T-cell (primary cell): ENCODE data around the gene PRRC2B. TPM values are rescaled to one million over a fixed set of nuclear protein-coding genes. Genes with fewer than 3 reads are reported as not detected.
"Not testable (repeated sequence)": the region's sequence is repeated elsewhere in the genome, so short reads cannot be mapped to it uniquely, and the experiment has no call there.

Experiments used
- ATAC-seq, 4 experiments: fragments of 200-7000 bp in 3 of 4; fragments of 150-1000 bp in 1 of 4; cut with Tn5 transposase; replicated peaks in 1 of 4; 1 replicate in 3 of 4; 2 replicates in 1 of 4; pipeline ENCODE4 v1.10.0; 2021; ENCODE audit warnings: moderate library complexity in 3 of 4, mild to moderate bottlenecking in 2 of 4, moderate number of reproducible peaks in 1 of 4
- CTCF ChIA-PET, 2 donors: fragments of 300-600 bp; sonication (Branson Sonifier 250); formaldehyde crosslinking; loops; one replicate each; lab custom pipeline; 2022; ENCODE audit warnings: antibody characterized with exemption in 2 of 2; lab: Charles Lee
- POLR2A ChIA-PET, 2 donors: fragments of 300-600 bp; sonication (Branson Sonifier 250); formaldehyde crosslinking; loops; one replicate each; lab custom pipeline; 2022; ENCODE audit warnings: antibody characterized with exemption in 2 of 2; lab: Charles Lee
- DNase-seq, 35 experiments: peaks; one replicate each; pipeline versions ENCODE4 v3.0.0 to v3.0.0-alpha.2; 2013 to 2023
- H3K27ac ChIP-seq: one replicate; pipeline ENCODE4 v1.5.1; 2013; ENCODE audit warnings: low read length
- H3K27me3 ChIP-seq, 2 experiments: replicated peaks in 1 of 2; 1 replicate in 1 of 2; 2 replicates in 1 of 2; pipeline versions ENCODE4 v1.6.1 to v1.7.0; 2013; ENCODE audit warnings: low read length in 1 of 2, mixed read lengths in 1 of 2; ENCODE audit not compliant: control insufficient read depth in 2 of 2, insufficient read depth in 2 of 2; ENCODE audit errors: extremely low read depth in 1 of 2
- H3K36me3 ChIP-seq, 2 donors: 1 replicate in 1 of 2; 2 replicates in 1 of 2; pipeline versions ENCODE4 v1.6.1 to v1.7.0; 2013; ENCODE audit warnings: low read length in 1 of 2; ENCODE audit not compliant: control insufficient read depth in 2 of 2, insufficient read depth in 1 of 2; ENCODE audit errors: extremely low read depth in 1 of 2
- H3K4me1 ChIP-seq, 2 experiments: 1 replicate in 1 of 2; 2 replicates in 1 of 2; pipeline versions ENCODE4 v1.6.1 to v1.7.0; 2013; ENCODE audit warnings: low read length in 2 of 2, mixed read lengths in 1 of 2; ENCODE audit not compliant: insufficient read depth in 2 of 2, control insufficient read depth in 1 of 2; ENCODE audit errors: extremely low read depth in 1 of 2
- H3K4me3 ChIP-seq, 2 donors: 1 replicate in 1 of 2; 2 replicates in 1 of 2; pipeline versions ENCODE4 v1.5.1 to v1.7.0; 2013; ENCODE audit warnings: mild to moderate bottlenecking in 2 of 2, low read length in 1 of 2, moderate library complexity in 1 of 2; ENCODE audit not compliant: control insufficient read depth in 1 of 2; ENCODE audit errors: extremely low read depth in 1 of 2
- H3K9me3 ChIP-seq: 2 replicates; pipeline ENCODE4 v1.7.0; 2013
- H3K27ac Mint-ChIP-seq, 2 donors: one replicate each; pipeline ENCODE4 v1.8.0; 2020 to 2021; ENCODE audit warnings: mild to moderate bottlenecking in 2 of 2, mixed read lengths in 2 of 2
- H3K27me3 Mint-ChIP-seq, 2 donors: one replicate each; pipeline ENCODE4 v1.8.0; 2021 to 2022; ENCODE audit warnings: mixed read lengths in 2 of 2
- H3K36me3 Mint-ChIP-seq: one replicate; pipeline ENCODE4 v1.8.0; 2021; ENCODE audit warnings: mixed read lengths
- H3K4me1 Mint-ChIP-seq, 3 donors: one replicate each; pipeline ENCODE4 v1.8.0; 2020 to 2022; ENCODE audit warnings: mixed read lengths in 3 of 3, mild to moderate bottlenecking in 1 of 3
- H3K4me3 Mint-ChIP-seq, 3 donors: one replicate each; pipeline ENCODE4 v1.8.0; 2020 to 2022; ENCODE audit warnings: mild to moderate bottlenecking in 3 of 3, mixed read lengths in 3 of 3, moderate library complexity in 3 of 3
- H3K9me3 Mint-ChIP-seq, 3 donors: one replicate each; pipeline ENCODE4 v1.8.0; 2020 to 2022; ENCODE audit warnings: mixed read lengths in 3 of 3
- WGBS: methylation state at CpG from one replicate; pipeline ENCODE4 v1.1.5; 2013; ENCODE audit warnings: missing lambda C conversion rate; ENCODE audit not compliant: insufficient coverage; 5-methylcytosine and 5-hydroxymethylcytosine counted together
- total RNA-seq, 35 experiments: library from RNA in 6 of 35; stranded (reverse) in 6 of 35; fragments of 120-200 nt in 1 of 35; gene quantifications; one replicate each; pipeline versions ENCODE4 v1.2.1 to v1.2.4 and lab custom pipeline; 2013 to 2026

The PRRC2B gene
- total RNA-seq, 5 donors from 2014 or later (not counting 1 experiment from before 2014, with no cell fraction given), result 259 to 375 (median 370) TPM

DNA sequence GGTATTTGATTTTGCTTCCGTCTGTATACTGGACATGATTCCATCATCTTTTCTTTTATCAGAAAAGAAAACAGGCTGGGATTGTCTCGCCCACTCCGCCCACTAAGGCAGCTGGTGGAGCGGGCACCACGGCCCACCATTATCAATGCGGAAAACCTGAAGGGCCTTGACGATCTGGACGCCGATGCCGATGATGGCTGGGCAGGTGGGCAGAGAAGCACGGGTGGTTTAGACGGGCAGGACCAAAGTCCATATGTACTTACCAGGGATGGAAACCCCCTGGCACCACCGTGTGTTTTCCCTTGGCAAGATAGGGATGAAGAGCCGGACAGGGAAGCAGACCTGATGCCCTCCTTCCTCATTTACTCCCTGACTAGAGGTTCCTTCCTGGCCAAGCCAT is 53.7 kb downstream of the PRRC2B start:
- no peaks in the 10 kb centered on the region for H3K27me3 Mint-ChIP-seq
- Histone ChIP-seq H3K36me3 (peaks cover 33 to 78% of the 10 kb centered on the region in 2 donors), H3K9me3 (no peaks in the 10 kb centered on the region), H3K27me3 (no peaks in the 10 kb centered on the region), H3K27ac (no peak overlapping the region), H3K4me3 (no peak overlapping the region), H3K4me1 (no peaks in the 10 kb centered on the region)
- ChIA-PET POLR2A (interaction anchor here in 1 of 2 donors (0.7 kb wide), 1 partner anchor 29 kb away, joined by 4 read pairs; no protein-coding TSS in a partner anchor), CTCF (no interaction called here)
- no peak overlapping the region for H3K27ac Mint-ChIP-seq
- ATAC-seq (no peak), DNase-seq (no peak)
- H3K9me3 Mint-ChIP-seq, result no peaks in the 10 kb centered on the region
- 98% methylated on average over 7 of the region's 14 CpGs for WGBS
- H3K4me1 Mint-ChIP-seq, result peaks cover 11 to 23% (median 19%) of the 10 kb centered on the region in 3 donors
- no peak overlapping the region for H3K4me3 Mint-ChIP-seq
- H3K36me3 Mint-ChIP-seq, result peaks cover 71% of the 10 kb centered on the region

DNA sequence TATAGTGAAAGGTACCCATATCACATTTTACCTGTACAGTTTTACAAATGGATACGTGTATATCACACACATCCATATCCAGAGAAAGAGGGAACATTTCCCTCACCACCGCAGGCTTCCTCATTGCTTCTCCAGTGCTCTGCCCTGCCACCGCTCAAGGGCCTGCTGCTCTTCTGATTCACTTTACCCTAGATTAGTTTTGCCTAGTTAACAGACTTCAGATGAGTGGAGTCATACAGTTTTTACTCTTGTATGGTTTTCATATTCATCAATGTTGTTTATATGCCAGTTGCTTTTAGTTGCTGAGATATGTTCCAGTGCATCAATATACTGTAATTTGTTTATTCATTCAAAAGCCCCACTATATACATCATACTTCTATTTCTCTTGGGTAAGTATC is 54.9 kb downstream of the PRRC2B start:
- peaks cover 15 to 29% (median 24%) of the 10 kb centered on the region in 3 donors for H3K4me1 Mint-ChIP-seq
- H3K4me1 ChIP-seq, result no peaks in the 10 kb centered on the region
- DNase-seq (no peak), ATAC-seq (no peak)
- H3K27ac ChIP-seq, result no peak overlapping the region
- no CpG with 5 or more reads among the region's 3 CpGs for WGBS
- ChIA-PET POLR2A (no interaction called here), CTCF (no interaction called here)
- H3K9me3 ChIP-seq, result no peaks in the 10 kb centered on the region
- no peaks in the 10 kb centered on the region for H3K27me3 Mint-ChIP-seq
- no peak overlapping the region for H3K4me3 ChIP-seq
- no peak overlapping the region for H3K4me3 Mint-ChIP-seq
- H3K36me3 ChIP-seq, result peaks cover 29 to 77% of the 10 kb centered on the region in 2 donors
- no peaks in the 10 kb centered on the region for H3K9me3 Mint-ChIP-seq
- H3K27me3 ChIP-seq, result no peaks in the 10 kb centered on the region
- H3K36me3 Mint-ChIP-seq, result peaks cover 74% of the 10 kb centered on the region
- peak overlapping the region; percentile 29 to 31 for H3K27ac Mint-ChIP-seq

- Histone ChIP-seq H3K4me3 (no peak overlapping the region), H3K27ac (no peak overlapping the region), H3K36me3 (peaks cover 24 to 77% of the 10 kb centered on the region in 2 donors), H3K27me3 (no peaks in the 10 kb centered on the region), H3K4me1 (no peaks in the 10 kb centered on the region), H3K9me3 (no peaks in the 10 kb centered on the region)
- Mint-ChIP-seq H3K4me1 (peaks cover 15 to 29% (median 24%) of the 10 kb centered on the region in 3 donors), H3K9me3 (no peaks in the 10 kb centered on the region), H3K36me3 (peaks cover 74% of the 10 kb centered on the region), H3K27ac (peak overlapping the region; percentile 29 to 31), H3K27me3 (no peaks in the 10 kb centered on the region), H3K4me3 (no peak overlapping the region)
- ChIA-PET CTCF (no interaction called here), POLR2A (no interaction called here)
- DNase-seq, result no peak
- no peak for ATAC-seq
These were observed 55.4 kb downstream of the PRRC2B start for GRCh38 chr9:131449276-131449675.

DNA sequence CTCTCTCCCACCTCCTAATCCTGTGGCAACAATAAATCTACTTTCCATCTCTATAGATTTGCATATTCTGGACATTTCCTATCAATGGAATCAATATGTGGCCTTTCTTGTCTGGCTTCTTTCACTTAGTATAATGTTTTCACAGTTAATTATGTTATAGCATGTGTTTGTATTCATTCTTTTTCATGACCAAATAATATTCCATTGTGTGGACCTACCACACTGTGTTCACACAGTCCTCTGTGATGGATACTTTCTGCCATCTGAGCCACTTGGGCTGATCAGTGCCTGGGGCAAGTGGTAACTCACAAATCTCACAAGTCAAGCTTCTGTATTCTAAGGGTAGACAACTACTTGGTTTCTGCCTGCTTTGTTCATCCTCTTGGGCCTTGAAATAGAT is 60.1 kb downstream of the PRRC2B start:
- Mint-ChIP-seq H3K36me3 (peaks cover 56% of the 10 kb centered on the region), H3K27ac (no peak overlapping the region), H3K27me3 (no peaks in the 10 kb centered on the region), H3K4me1 (peaks cover 15 to 22% (median 18%) of the 10 kb centered on the region in 3 donors), H3K9me3 (no peaks in the 10 kb centered on the region), H3K4me3 (no peak overlapping the region)
- Histone ChIP-seq H3K27ac (no peak overlapping the region), H3K36me3 (peaks cover 17 to 77% of the 10 kb centered on the region in 2 donors), H3K4me1 (no peaks in the 10 kb centered on the region), H3K9me3 (no peaks in the 10 kb centered on the region), H3K4me3 (no peak overlapping the region), H3K27me3 (no peaks in the 10 kb centered on the region)
- DNase-seq, result no peak
- ChIA-PET POLR2A (no interaction called here), CTCF (no interaction called here)
- ATAC-seq, result no peak

- Mint-ChIP-seq H3K36me3 (peaks cover 55% of the 10 kb centered on the region), H3K4me1 (peaks cover 15 to 18% (median 16%) of the 10 kb centered on the region in 3 donors)
- H3K27me3 Mint-ChIP-seq, H3K9me3 ChIP-seq, H3K9me3 Mint-ChIP-seq, H3K27me3 ChIP-seq, H3K4me3 ChIP-seq, H3K4me3 Mint-ChIP-seq, H3K27ac ChIP-seq, H3K27ac Mint-ChIP-seq, ATAC-seq, DNase-seq, H3K4me1 ChIP-seq: not testable (repeated sequence)
- 100% methylated on average over 4 of the region's 10 CpGs for WGBS
- ChIA-PET POLR2A (interaction anchor here in 1 of 2 donors (0.6 to 0.7 kb wide), 2 partner anchors 37 to 862 kb away, joined by 5 read pairs; no protein-coding TSS in a partner anchor), CTCF (interaction anchor here in 1 of 2 donors (0.7 kb wide), 1 partner anchor 49 kb away, joined by 3 read pairs; no protein-coding TSS in a partner anchor)
- H3K36me3 ChIP-seq, result peaks cover 20 to 77% of the 10 kb centered on the region in 2 donors
These were observed 61.8 kb downstream of the PRRC2B start for GRCh38 chr9:131455655-131456054.

DNA sequence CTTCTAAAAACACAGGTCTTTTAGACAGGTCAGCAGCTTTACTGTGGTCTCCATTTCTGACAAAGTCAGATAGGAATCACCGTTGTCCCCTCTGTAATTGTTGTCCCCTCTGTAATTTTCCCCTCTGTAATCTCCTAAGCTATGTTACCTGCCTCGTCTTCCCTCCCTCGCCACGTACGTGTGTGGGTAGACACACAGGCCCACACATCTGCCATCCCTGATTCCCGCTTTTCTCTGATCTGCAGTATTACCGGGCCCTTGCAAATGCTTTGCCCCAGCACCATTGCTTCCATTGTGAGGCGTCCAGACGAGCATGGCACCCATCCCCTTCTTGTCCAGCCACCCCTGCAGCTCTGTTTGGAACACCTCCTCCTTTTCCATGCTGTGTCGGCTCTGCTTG is 63.9 kb downstream of the PRRC2B start:
- POLR2A ChIA-PET, result no interaction called here
- H3K4me1 ChIP-seq, result no peaks in the 10 kb centered on the region

More for the DNA sequence above, 63.9 kb downstream of the PRRC2B start:
- WGBS, result 93% methylated on average over 9 of the region's 10 CpGs
- Mint-ChIP-seq H3K9me3 (no peaks in the 10 kb centered on the region), H3K27me3 (no peaks in the 10 kb centered on the region), H3K27ac (peak overlapping the region; percentile 24 to 68), H3K36me3 (peaks cover 53% of the 10 kb centered on the region), H3K4me3 (no peak overlapping the region), H3K4me1 (peaks cover 8 to 12% (median 11%) of the 10 kb centered on the region in 3 donors)
- CTCF ChIA-PET, result interaction anchor here (0.6 to 0.9 kb wide), 2 partner anchors 122 to 1552 kb away, joined by 3 to 4 read pairs; no protein-coding TSS in a partner anchor
- no peaks in the 10 kb centered on the region for H3K27me3 ChIP-seq
- no peak for ATAC-seq
- no peaks in the 10 kb centered on the region for H3K9me3 ChIP-seq
- no peak overlapping the region for H3K27ac ChIP-seq
- no peak overlapping the region for H3K4me3 ChIP-seq
- peaks cover 18 to 85% of the 10 kb centered on the region in 2 donors for H3K36me3 ChIP-seq
- DNase-seq, result no peak
